Measurements from ENCODE around the gene ALOXE3. TPM values are rescaled to one million over a fixed set of nuclear protein-coding genes. Genes with fewer than 3 reads are reported as not detected.

ALOXE3 gene
- total RNA-seq, 4 donors from 2014 or later: not detected

- TF ChIP-seq CTCF (IDR thresholded peaks at IDR 0.05; ENCODE audit: low read depth): no peak
Observed at GRCh38 chr17:8047769-8048110, 70.6 kb downstream of the ALOXE3 start.

GRCh38 chr17:8046929-8047768 is 71.2 kb downstream of the ALOXE3 start:
- no peak for TF ChIP-seq CTCF (IDR thresholded peaks at IDR 0.05; ENCODE audit: low read depth)

GRCh38 chr17:8046306-8046928 is 71.9 kb downstream of the ALOXE3 start:
- TF ChIP-seq CTCF (IDR thresholded peaks at IDR 0.05; ENCODE audit: low read depth): no peak

Small RNA genes lying within 50 kb of the gene (small RNA-seq; reads per million reads assigned to genes)
- gene MIR4314: not detected

Other genes starting within 250 kb of the ALOXE3 start
- 10 to 100 TPM; 14.8 to 41.4 (median 31.3) TPM for gene CHD3, start 229.7 kb downstream of the ALOXE3 start, total RNA-seq
- 1 to 10 TPM; 1.5 to 6.1 (median 2.8) TPM for gene RNF227, start 202.2 kb downstream of the ALOXE3 start, total RNA-seq
- 1 to 10 TPM in 1 of 4 donors, under 1 TPM in 2, not detected in 1; 0.44 to 2.8 (median 0.51) TPM for gene KCNAB3, start 188.7 kb downstream of the ALOXE3 start, total RNA-seq
- gene TRAPPC1, start 186.6 kb downstream of the ALOXE3 start, total RNA-seq: 10 to 100 TPM; 28.8 to 43.5 (median 37.5) TPM
- 10 to 100 TPM in 3 of 4 donors, 1 to 10 TPM in 1; 7.5 to 27.3 (median 21.9) TPM for gene CNTROB, start 186.3 kb downstream of the ALOXE3 start, total RNA-seq
- gene GUCY2D, start 115.9 kb downstream of the ALOXE3 start, total RNA-seq: not detected
- gene ALOX15B, start 79.5 kb downstream of the ALOXE3 start, total RNA-seq: 10 to 100 TPM in 2 of 4 donors, 1 to 10 TPM in 2; 4.9 to 36.4 (median 10.9) TPM
- not detected for gene ALOX12B, start 30.8 kb downstream of the ALOXE3 start, total RNA-seq
- not detected for gene HES7, start 5.6 kb upstream of the ALOXE3 start, total RNA-seq
- 100 to 1,000 TPM in 3 of 4 donors, 10 to 100 TPM in 1; 95.2 to 186 (median 121) TPM for gene PER1, start 33.9 kb upstream of the ALOXE3 start, total RNA-seq
- 10 to 100 TPM; 18.6 to 45.2 (median 23.4) TPM for gene VAMP2, start 44.4 kb upstream of the ALOXE3 start, total RNA-seq
- 10 to 100 TPM; 14.3 to 23.8 (median 20.4) TPM for gene TMEM107, start 57.9 kb upstream of the ALOXE3 start, total RNA-seq
- 10 to 100 TPM in 2 of 4 donors, 1 to 10 TPM in 2; 2.9 to 10.4 (median 9.3) TPM for gene BORCS6, start 71.7 kb upstream of the ALOXE3 start, total RNA-seq
- 1 to 10 TPM in 3 of 4 donors, not detected in 1; 1.3 to 3.4 (median 2.2) TPM for gene AURKB, start 92.1 kb upstream of the ALOXE3 start, total RNA-seq
- 10 to 100 TPM; 11.6 to 17.6 (median 14.9) TPM for gene CTC1, start 129.5 kb upstream of the ALOXE3 start, total RNA-seq
- 10 to 100 TPM in 3 of 4 donors, 1 to 10 TPM in 1; 7.5 to 20.9 (median 12.0) TPM for gene PFAS, start 130.8 kb upstream of the ALOXE3 start, total RNA-seq
- 10 to 100 TPM; 16.5 to 23.2 (median 19.0) TPM for gene RANGRF, start 170.2 kb upstream of the ALOXE3 start, total RNA-seq
- 1 to 10 TPM; 1.7 to 8.1 (median 2.4) TPM for gene SLC25A35, start 176.9 kb upstream of the ALOXE3 start, total RNA-seq
- gene ARHGEF15, start 191.7 kb upstream of the ALOXE3 start, total RNA-seq: 10 to 100 TPM; 20.3 to 73.1 (median 36.9) TPM
- gene ODF4, start 221.3 kb upstream of the ALOXE3 start, total RNA-seq: not detected